Naive thymus-derived CD4-positive, alpha-beta T cell (primary cell): Measurements from ENCODE around the gene CYTH2. TPM values are rescaled to one million over a fixed set of nuclear protein-coding genes. Genes with fewer than 3 reads are reported as not detected.
A peak's percentile ranks its signal among the peaks of the same experiment; 100 is the strongest.

Source experiments
- ATAC-seq: fragments of 150-1000 bp; cut with Tn5 transposase; 2 replicates; pipeline ENCODE4 v1.10.0; 2021; ENCODE audit warnings: mild to moderate bottlenecking, moderate library complexity
- CTCF ChIA-PET: fragments of 350-600 bp; sonication (Branson Sonifier 250); formaldehyde crosslinking; loops from one replicate; lab custom pipeline; 2021; ENCODE audit warnings: antibody characterized with exemption; lab: Charles Lee
- POLR2A ChIA-PET: fragments of 350-600 bp; sonication (Branson Sonifier 250); formaldehyde crosslinking; loops from one replicate; lab custom pipeline; 2021; ENCODE audit warnings: antibody characterized with exemption, inconsistent platforms; lab: Charles Lee
- DNase-seq, 9 donors: peaks; one replicate each; pipeline versions ENCODE4 v3.0.0 to v3.0.0-alpha.2; 2020 to 2022; ENCODE audit warnings: mixed read lengths in 1 of 9
- H3K27ac ChIP-seq: one replicate; pipeline ENCODE4 v1.7.0; 2013; ENCODE audit warnings: mild to moderate bottlenecking, low read depth, low read length, moderate library complexity
- H3K27me3 ChIP-seq, 2 donors: one replicate each; pipeline ENCODE4 v1.7.0; 2013; ENCODE audit warnings: low read length in 2 of 2, mild to moderate bottlenecking in 2 of 2, moderate library complexity in 2 of 2; ENCODE audit not compliant: control insufficient read depth in 2 of 2, insufficient read depth in 2 of 2
- H3K36me3 ChIP-seq, 3 experiments: 1 replicate in 2 of 3; 2 replicates in 1 of 3; pipeline ENCODE4 v1.7.0; 2013; ENCODE audit warnings: low read length in 3 of 3, mild to moderate bottlenecking in 3 of 3, moderate library complexity in 1 of 3; ENCODE audit not compliant: insufficient read depth in 3 of 3, control insufficient read depth in 2 of 3
- H3K4me1 ChIP-seq, 2 donors: one replicate each; pipeline ENCODE4 v1.7.0; 2013; ENCODE audit warnings: low read length in 2 of 2, mild to moderate bottlenecking in 2 of 2, moderate library complexity in 1 of 2; ENCODE audit not compliant: control insufficient read depth in 2 of 2, insufficient read depth in 2 of 2
- H3K4me3 ChIP-seq: 2 replicates; pipeline ENCODE4 v1.7.0; 2013; ENCODE audit warnings: mild to moderate bottlenecking, low read length
- H3K9me3 ChIP-seq, 3 experiments: 1 replicate in 2 of 3; 2 replicates in 1 of 3; pipeline ENCODE4 v1.7.0; 2013; ENCODE audit warnings: low read length in 3 of 3; ENCODE audit not compliant: control insufficient read depth in 2 of 3
- H3K27ac Mint-ChIP-seq, 9 donors: one replicate each; pipeline ENCODE4 v1.8.0; 2020 to 2022; ENCODE audit warnings: mixed read lengths in 9 of 9, mild to moderate bottlenecking in 8 of 9, moderate library complexity in 5 of 9, inconsistent platforms in 2 of 9
- H3K27me3 Mint-ChIP-seq, 5 donors: one replicate each; pipeline ENCODE4 v1.8.0; 2021 to 2022; ENCODE audit warnings: mixed read lengths in 5 of 5, mild to moderate bottlenecking in 1 of 5
- H3K36me3 Mint-ChIP-seq, 5 donors: one replicate each; pipeline ENCODE4 v1.8.0; 2020 to 2022; ENCODE audit warnings: mixed read lengths in 5 of 5, mild to moderate bottlenecking in 3 of 5, inconsistent platforms in 1 of 5
- H3K4me1 Mint-ChIP-seq, 7 donors: one replicate each; pipeline ENCODE4 v1.8.0; 2020 to 2022; ENCODE audit warnings: mixed read lengths in 7 of 7, mild to moderate bottlenecking in 3 of 7, inconsistent platforms in 1 of 7
- H3K4me3 Mint-ChIP-seq, 10 donors: one replicate each; pipeline ENCODE4 v1.8.0; 2020 to 2022; ENCODE audit warnings: mild to moderate bottlenecking in 10 of 10, mixed read lengths in 10 of 10, moderate library complexity in 6 of 10, inconsistent platforms in 2 of 10
- H3K9me3 Mint-ChIP-seq, 11 donors: one replicate each; pipeline ENCODE4 v1.8.0; 2020 to 2022; ENCODE audit warnings: mixed read lengths in 11 of 11, mild to moderate bottlenecking in 4 of 11, inconsistent platforms in 1 of 11, moderate library complexity in 1 of 11
- intact Hi-C, 2 donors: fragments of 100-400 bp; cut with micrococcal nuclease; formaldehyde crosslinking; loops; one replicate each; pipeline ENCODE4 v1.15.1; 2023
- polyA plus RNA-seq, 2 donors: library from polyadenylated mRNA; unstranded; fragments of 300-500 nt; fragmentation: Illumina TruSeq; gene quantifications; one replicate each; pipeline ENCODE4 v1.2.3, GENCODE V29; 2021
- total RNA-seq, 6 experiments: library from RNA in 5 of 6; stranded (reverse) in 5 of 6; gene quantifications; 1 replicate in 5 of 6; 2 replicates in 1 of 6; pipeline ENCODE4 v1.2.3 and lab custom pipeline; 2021 to 2026

The CYTH2 gene
- total and polyA plus RNA-seq, 7 experiments from 2014 or later = 23.6 to 82.1 (median 49.2) TPM

DNA sequence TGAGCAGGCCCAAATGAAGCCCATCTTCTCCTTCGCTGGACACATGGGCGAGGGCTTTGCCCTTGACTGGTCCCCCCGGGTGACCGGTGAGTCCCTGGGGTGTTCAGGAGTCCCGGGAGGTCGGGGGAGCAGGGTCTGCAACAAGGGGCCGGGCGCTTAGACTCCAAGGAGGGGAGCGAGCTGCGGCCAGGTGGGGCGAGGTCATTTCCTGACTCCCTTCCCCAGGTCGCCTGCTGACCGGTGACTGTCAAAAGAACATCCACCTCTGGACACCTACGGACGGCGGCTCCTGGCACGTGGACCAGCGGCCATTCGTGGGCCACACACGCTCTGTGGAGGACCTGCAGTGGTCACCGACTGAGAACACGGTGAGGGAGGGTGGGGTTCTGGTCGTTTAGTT is 18.7 kb upstream of the CYTH2 start:
- Mint-ChIP-seq H3K4me1 (peaks cover 17 to 37% (median 25%) of the 10 kb centered on the region in 7 donors), H3K36me3 (peaks cover 12 to 34% (median 18%) of the 10 kb centered on the region in 5 donors), H3K27me3 (peaks cover 0 to 5% (median 0%) of the 10 kb centered on the region in 5 donors), H3K9me3 (no peaks in the 10 kb centered on the region), H3K27ac (no peak overlapping the region), H3K4me3 (no peak overlapping the region)
- Histone ChIP-seq H3K9me3 (no peaks in the 10 kb centered on the region), H3K27ac (no peak overlapping the region), H3K36me3 (peaks cover 13 to 84% (median 26%) of the 10 kb centered on the region in 3 experiments), H3K27me3 (no peaks in the 10 kb centered on the region), H3K4me3 (no peak overlapping the region), H3K4me1 (peaks cover 6% of the 10 kb centered on the region in 2 donors)
- ATAC-seq = no peak
- ChIA-PET CTCF (no interaction called here), POLR2A (no interaction called here)
- intact Hi-C loops = no loop called here
- no peak for DNase-seq

DNA sequence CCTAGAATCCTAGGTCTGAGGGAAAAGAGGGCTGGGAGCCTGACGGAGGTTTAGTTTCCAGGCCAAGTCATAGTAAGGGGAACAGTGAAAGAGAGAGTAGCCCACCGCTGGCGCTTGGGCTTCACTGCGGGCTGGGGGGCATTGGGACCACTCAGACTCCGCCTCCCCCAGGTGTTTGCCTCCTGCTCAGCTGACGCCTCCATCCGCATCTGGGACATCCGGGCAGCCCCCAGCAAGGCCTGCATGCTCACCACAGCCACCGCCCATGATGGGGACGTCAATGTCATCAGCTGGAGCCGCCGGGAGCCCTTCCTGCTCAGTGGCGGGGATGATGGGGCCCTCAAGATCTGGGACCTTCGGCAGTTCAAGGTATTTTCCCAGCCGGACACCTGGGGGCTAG is 18.3 kb upstream of the CYTH2 start:
- Mint-ChIP-seq H3K36me3 (peaks cover 12 to 34% (median 16%) of the 10 kb centered on the region in 5 donors), H3K4me1 (peaks cover 17 to 34% (median 22%) of the 10 kb centered on the region in 7 donors), H3K9me3 (no peaks in the 10 kb centered on the region), H3K27me3 (peaks cover 0 to under 1% (median 0%) of the 10 kb centered on the region in 5 donors), H3K27ac (no peak overlapping the region), H3K4me3 (no peak overlapping the region)
- CTCF ChIA-PET = interaction anchor here (0.6 kb wide), 1 partner anchor 63 kb away, joined by 3 read pairs; no protein-coding TSS in a partner anchor
- ATAC-seq (no peak), DNase-seq (no peak)
- H3K27me3 ChIP-seq = no peaks in the 10 kb centered on the region
- POLR2A ChIA-PET = no interaction called here
- H3K4me1 ChIP-seq = peaks cover 6% of the 10 kb centered on the region in 2 donors
- H3K9me3 ChIP-seq = no peaks in the 10 kb centered on the region
- H3K4me3 ChIP-seq = no peak overlapping the region
- peaks cover 13 to 87% (median 26%) of the 10 kb centered on the region in 3 experiments for H3K36me3 ChIP-seq
- H3K27ac ChIP-seq = no peak overlapping the region
- intact Hi-C loops = no loop called here

DNA sequence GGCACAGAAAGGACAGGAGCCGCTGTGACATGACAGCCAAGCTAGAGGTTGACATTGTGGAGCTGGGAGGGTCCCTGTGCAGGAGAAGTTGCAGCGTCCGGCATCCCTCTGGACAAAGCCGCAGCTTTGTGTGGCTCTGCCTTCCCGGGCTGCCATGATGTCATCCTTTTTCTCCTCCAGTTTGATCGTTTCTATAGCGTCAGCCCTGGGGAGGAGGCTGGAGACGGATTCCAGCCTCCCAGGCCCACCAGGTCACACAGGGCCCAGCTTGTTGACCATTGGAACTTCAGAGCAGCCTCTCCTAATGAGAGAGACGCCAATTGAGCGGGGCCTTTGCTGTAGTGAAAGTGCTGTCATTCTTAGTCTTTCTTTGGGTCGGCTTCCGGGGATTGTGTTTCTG is 17.5 kb upstream of the CYTH2 start:
- Histone ChIP-seq H3K27me3 (no peaks in the 10 kb centered on the region), H3K9me3 (no peaks in the 10 kb centered on the region), H3K27ac (no peak overlapping the region), H3K36me3 (peaks cover 13 to 92% (median 26%) of the 10 kb centered on the region in 3 experiments), H3K4me1 (peaks cover under 1 to 1% of the 10 kb centered on the region in 2 donors), H3K4me3 (no peak overlapping the region)
- no peaks in the 10 kb centered on the region for H3K9me3 Mint-ChIP-seq
- intact Hi-C loops = no loop called here
- H3K4me3 Mint-ChIP-seq = no peak overlapping the region
- no peak for DNase-seq
- CTCF ChIA-PET = interaction anchor here (0.6 kb wide), 1 partner anchor 368 kb away, joined by 4 read pairs; no protein-coding TSS in a partner anchor
- no peaks in the 10 kb centered on the region for H3K27me3 Mint-ChIP-seq
- no peak for ATAC-seq
- no peak overlapping the region for H3K27ac Mint-ChIP-seq
- POLR2A ChIA-PET = no interaction called here
- peaks cover 12 to 34% (median 16%) of the 10 kb centered on the region in 5 donors for H3K36me3 Mint-ChIP-seq
- H3K4me1 Mint-ChIP-seq = peaks cover 17 to 27% (median 19%) of the 10 kb centered on the region in 7 donors

DNA sequence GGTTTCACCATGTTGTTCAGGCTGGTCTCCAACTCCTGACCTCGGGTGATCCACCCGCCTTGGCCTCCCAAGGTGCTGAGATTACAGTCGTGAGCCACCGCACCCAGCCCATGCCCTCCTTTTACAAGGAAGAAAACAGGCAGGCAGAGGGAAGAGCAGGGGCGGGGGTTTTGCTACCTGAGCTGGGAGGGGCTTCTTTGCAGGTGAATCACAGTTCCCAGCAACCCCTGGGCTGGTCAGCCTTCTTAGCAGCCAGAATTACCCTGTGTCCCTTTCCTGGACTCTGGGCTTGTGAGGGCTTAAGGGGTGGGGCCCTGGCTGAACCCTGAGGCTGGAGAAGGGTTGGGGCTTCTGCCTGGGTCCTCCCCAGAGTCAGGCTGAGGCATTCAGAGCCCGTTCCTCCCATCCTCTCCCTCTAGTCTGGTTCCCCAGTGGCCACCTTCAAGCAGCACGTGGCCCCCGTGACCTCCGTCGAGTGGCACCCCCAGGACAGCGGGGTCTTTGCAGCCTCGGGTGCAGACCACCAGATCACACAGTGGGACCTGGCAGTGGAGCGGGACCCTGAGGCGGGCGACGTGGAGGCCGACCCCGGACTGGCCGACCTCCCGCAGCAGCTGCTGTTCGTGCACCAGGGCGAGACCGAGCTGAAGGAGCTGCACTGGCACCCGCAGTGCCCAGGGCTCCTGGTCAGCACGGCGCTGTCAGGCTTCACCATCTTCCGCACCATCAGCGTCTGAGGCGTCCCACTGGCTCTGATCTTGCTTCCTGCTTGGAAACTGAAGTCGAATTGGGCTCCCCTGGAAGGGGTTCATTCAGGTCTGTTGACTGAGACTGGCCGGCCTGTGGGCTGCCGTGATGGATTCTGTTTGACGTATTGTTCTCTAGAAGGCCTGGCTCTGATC is 16.6 kb upstream of the CYTH2 start:
- Histone ChIP-seq H3K4me3 (no peak overlapping the region), H3K27me3 (no peaks in the 10 kb centered on the region), H3K27ac (no peak overlapping the region), H3K9me3 (no peaks in the 10 kb centered on the region), H3K36me3 (peaks cover 9 to 91% (median 23%) of the 10 kb centered on the region in 3 experiments), H3K4me1 (no peaks in the 10 kb centered on the region)
- H3K27ac Mint-ChIP-seq = no peak overlapping the region
- CTCF ChIA-PET = no interaction called here
- DNase-seq (no peak), ATAC-seq (no peak)
- H3K4me3 Mint-ChIP-seq = no peak overlapping the region
- H3K9me3 Mint-ChIP-seq = no peaks in the 10 kb centered on the region
- H3K4me1 Mint-ChIP-seq = peaks cover 16 to 23% (median 17%) of the 10 kb centered on the region in 7 donors
- POLR2A ChIA-PET = no interaction called here
- intact Hi-C loops = no loop called here
- no peaks in the 10 kb centered on the region for H3K27me3 Mint-ChIP-seq
- peaks cover 12 to 31% (median 15%) of the 10 kb centered on the region in 5 donors for H3K36me3 Mint-ChIP-seq

DNA sequence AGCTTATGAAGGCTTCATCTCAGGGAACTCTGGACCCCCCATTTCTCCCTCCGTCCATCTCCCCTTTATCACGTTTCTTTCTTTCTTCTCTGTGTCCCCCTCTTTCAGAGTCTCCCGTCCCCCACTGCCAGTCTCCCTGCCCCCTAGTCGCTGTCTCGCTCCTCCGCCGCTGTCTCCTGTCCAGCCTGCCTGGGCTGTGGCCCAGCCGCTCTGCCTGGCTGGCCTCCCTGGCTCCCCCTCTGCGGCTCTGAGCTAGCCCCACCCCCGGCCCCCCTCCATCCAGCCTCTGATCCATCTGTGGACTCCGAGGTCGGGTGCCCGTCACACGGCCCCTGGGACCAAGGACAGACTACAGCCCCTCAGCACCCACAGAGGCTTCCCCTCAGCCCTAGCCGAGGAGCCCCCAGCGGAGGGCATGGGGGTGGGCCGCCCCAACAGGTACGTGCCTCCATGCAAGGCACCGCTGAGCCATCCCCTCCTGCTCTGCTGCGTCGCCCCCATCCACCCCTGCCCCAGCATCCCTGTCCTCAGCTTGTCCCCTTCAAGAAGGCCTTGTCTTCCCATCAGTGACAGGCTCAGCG is 14.9 kb upstream of the CYTH2 start:
- Histone ChIP-seq H3K27me3 (no peaks in the 10 kb centered on the region), H3K9me3 (no peaks in the 10 kb centered on the region), H3K36me3 (peaks cover 7 to 75% (median 14%) of the 10 kb centered on the region in 3 experiments), H3K4me3 (no peak overlapping the region), H3K4me1 (no peaks in the 10 kb centered on the region), H3K27ac (no peak overlapping the region)
- Mint-ChIP-seq H3K36me3 (peaks cover 4 to 18% (median 6%) of the 10 kb centered on the region in 5 donors), H3K27me3 (no peaks in the 10 kb centered on the region), H3K4me1 (peaks cover 4 to 11% (median 7%) of the 10 kb centered on the region in 7 donors), H3K9me3 (no peaks in the 10 kb centered on the region), H3K27ac (peak overlapping the region in 1 of 9 donors; percentile 46), H3K4me3 (no peak overlapping the region)
- no peak for ATAC-seq
- DNase-seq = no peak
- intact Hi-C loops = no loop called here
- CTCF ChIA-PET = no interaction called here
- POLR2A ChIA-PET = no interaction called here

DNA sequence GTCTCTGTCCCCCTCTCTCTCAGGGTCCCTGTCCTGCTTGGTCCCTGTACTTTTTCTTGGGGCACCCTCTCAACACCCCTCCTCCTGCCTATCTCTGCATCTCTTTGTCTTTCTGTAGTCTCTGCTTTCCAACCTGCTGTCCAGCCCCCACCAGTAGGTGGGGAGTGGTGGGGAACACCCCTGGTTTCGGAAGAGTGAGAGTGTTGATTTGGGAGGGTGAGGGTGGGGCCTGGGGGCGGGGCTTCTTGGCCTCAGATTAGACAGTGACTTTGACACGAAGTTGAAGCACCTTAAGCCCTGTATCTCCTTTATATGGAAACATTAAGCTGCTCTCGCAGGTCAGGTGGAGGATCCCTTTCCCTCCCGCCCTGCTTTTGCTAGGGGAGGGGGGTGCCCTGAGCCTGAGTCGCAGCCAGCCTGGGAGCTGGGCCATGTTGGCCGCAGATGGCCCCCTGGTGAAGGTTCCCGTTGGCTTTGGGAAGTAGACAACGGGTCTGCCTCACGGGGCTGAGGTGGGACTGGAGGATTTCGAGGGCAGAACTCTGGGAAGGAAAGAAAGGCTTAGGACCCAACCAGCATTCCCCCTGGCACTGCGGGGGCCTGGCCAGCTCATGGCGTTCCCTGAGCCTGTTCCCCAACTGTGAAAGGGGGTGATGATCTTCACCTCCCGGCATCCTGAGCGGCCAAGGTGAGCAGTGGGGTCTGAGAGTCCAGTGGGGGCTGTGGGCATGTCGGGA is 13.8 kb upstream of the CYTH2 start, which contains the start of gene KCNJ14:
Gene KCNJ14, plus strand, starts transcription at position 404 of the 737 bp plus-strand sequence. CDS start 6,151 bp downstream, outside the sequence.
- Histone ChIP-seq H3K4me1 (no peaks in the 10 kb centered on the region), H3K27me3 (no peaks in the 10 kb centered on the region), H3K27ac (no peak within 1 kb of the TSS), H3K9me3 (no peaks in the 10 kb centered on the region), H3K4me3 (no peak within 1 kb of the TSS), H3K36me3 (peaks cover 7 to 64% (median 14%) of the 10 kb centered on the region in 3 experiments)
- ChIA-PET POLR2A (interaction anchor here (0.8 kb wide), 1 partner anchor 12 kb away, joined by 3 read pairs; no protein-coding TSS in a partner anchor), CTCF (no interaction called here)
- no peak within 1 kb of the TSS for H3K4me3 Mint-ChIP-seq
- no peaks in the 10 kb centered on the region for H3K9me3 Mint-ChIP-seq
- ATAC-seq (no peak), DNase-seq (no peak)
- H3K36me3 Mint-ChIP-seq = peaks cover 4 to 13% (median 4%) of the 10 kb centered on the region in 5 donors
- intact Hi-C loops = no loop called here
- peak within 1 kb of the TSS in 2 of 9 donors; percentile 15 to 46 for H3K27ac Mint-ChIP-seq
- no peaks in the 10 kb centered on the region for H3K27me3 Mint-ChIP-seq
- peaks cover 4 to 11% (median 6%) of the 10 kb centered on the region in 7 donors for H3K4me1 Mint-ChIP-seq
